Neural cell (in vitro differentiated cells): ENCODE measurements around the gene CRYBB1. TPM values are rescaled to one million over a fixed set of nuclear protein-coding genes. Genes with fewer than 3 reads are reported as not detected.

ENCODE experiments used
- H2AFZ ChIP-seq: fragments of 200-600, 300-800 bp; sonication (generic), shearing (Covaris generic); 2 replicates; pipeline ENCODE4 v1.6.0; 2014; ENCODE audit warnings: low read depth, mild to moderate bottlenecking, antibody characterized with exemption, low read length, moderate library complexity
- H3F3A ChIP-seq: fragments of 200-600 bp; shearing (Covaris generic); 2 replicates; pipeline ENCODE4 v1.6.1; 2016; ENCODE audit warnings: mild to moderate bottlenecking, moderate library complexity, mixed read lengths, antibody characterized with exemption, low read length; ENCODE audit not compliant: insufficient read depth, poor library complexity, severe bottlenecking
- H3K27ac ChIP-seq: fragments of 200-600, 300-800 bp; sonication (generic), shearing (Covaris generic); 2 replicates; pipeline ENCODE4 v1.5.1; 2014; ENCODE audit warnings: mild to moderate bottlenecking, low read length, moderate library complexity
- H3K27me3 ChIP-seq: fragments of 300-800, 200-600 bp; sonication (generic), shearing (Covaris generic); 2 replicates; pipeline ENCODE4 v1.6.0; 2014; ENCODE audit warnings: mild to moderate bottlenecking, low read depth, low read length, moderate library complexity; ENCODE audit not compliant: insufficient read depth
- H3K36me3 ChIP-seq: fragments of 300-800, 200-600 bp; sonication (generic), shearing (Covaris generic); 2 replicates; pipeline ENCODE4 v1.5.1; 2014; ENCODE audit warnings: mild to moderate bottlenecking, antibody characterized with exemption, low read length, moderate library complexity; ENCODE audit not compliant: insufficient read depth
- H3K4me2 ChIP-seq: fragments of 300-800, 200-600 bp; sonication (generic), shearing (Covaris generic); 2 replicates; pipeline ENCODE4 v1.6.0; 2014; ENCODE audit warnings: mild to moderate bottlenecking, low read length
- H3K4me3 ChIP-seq: fragments of 300-800, 200-600 bp; sonication (generic), shearing (Covaris generic); 2 replicates; pipeline ENCODE4 v1.5.1; 2014; ENCODE audit warnings: mild to moderate bottlenecking, low read length, moderate library complexity
- H3K79me2 ChIP-seq: fragments of 200-600 bp; shearing (Covaris generic); replicated peaks from 2 replicates; pipeline ENCODE4 v1.6.0; 2014; ENCODE audit warnings: mild to moderate bottlenecking, low read length, moderate library complexity; ENCODE audit not compliant: insufficient read depth
- H3K9ac ChIP-seq: fragments of 300-800, 200-600 bp; sonication (generic), shearing (Covaris generic); 2 replicates; pipeline ENCODE4 v1.6.1; 2016; ENCODE audit warnings: mild to moderate bottlenecking, low read length, mixed read lengths
- H3K9me2 ChIP-seq: fragments of 200-600 bp; shearing (Covaris generic); 2 replicates; pipeline ENCODE4 v1.6.1; 2016; ENCODE audit warnings: mild to moderate bottlenecking, low read length, mixed read lengths; ENCODE audit not compliant: insufficient read depth
- H3K9me3 ChIP-seq: fragments of 200-600, 300-800 bp; sonication (generic), shearing (Covaris generic); 2 replicates; pipeline ENCODE4 v1.6.1; 2016; ENCODE audit warnings: mild to moderate bottlenecking, mixed run types, low read length, moderate library complexity, mixed read lengths
- H4K20me1 ChIP-seq: fragments of 200-600 bp; shearing (Covaris generic); 2 replicates; pipeline ENCODE4 v1.6.1; 2016; ENCODE audit warnings: mild to moderate bottlenecking, mixed run types; ENCODE audit not compliant: insufficient read depth
- EP300 ChIP-seq: fragments of 450-650 bp; conservative IDR thresholded peaks from 2 replicates; pipeline ENCODE4 v1.6.1; 2014; ENCODE audit warnings: antibody characterized with exemption, mild to moderate bottlenecking, moderate library complexity; ENCODE audit not compliant: poor library complexity, severe bottlenecking
- EZH2 ChIP-seq: fragments of 200-600, 300-800 bp; shearing (Covaris generic), sonication (generic); IDR thresholded peaks from 2 replicates; pipeline ENCODE4 v1.6.1; 2014; ENCODE audit warnings: antibody characterized with exemption, low read length, borderline replicate concordance, mild to moderate bottlenecking; ENCODE audit not compliant: insufficient read depth, poor library complexity, severe bottlenecking
- MXI1 ChIP-seq: fragments of 450-650 bp; conservative IDR thresholded peaks from 2 replicates; pipeline ENCODE4 v1.6.1; 2014; ENCODE audit warnings: antibody characterized with exemption, mild to moderate bottlenecking; ENCODE audit not compliant: poor library complexity, severe bottlenecking
- POLR2AphosphoS5 ChIP-seq: IDR thresholded peaks from 2 replicates; pipeline ENCODE4 v1.6.1; 2012
- RAD21 ChIP-seq: fragments of 450-650 bp; conservative IDR thresholded peaks from 2 replicates; pipeline ENCODE4 v1.6.1; 2014; ENCODE audit warnings: antibody characterized with exemption, mild to moderate bottlenecking, moderate library complexity
- SMC3 ChIP-seq: fragments of 450-650 bp; conservative IDR thresholded peaks from 2 replicates; pipeline ENCODE4 v1.6.1; 2014; ENCODE audit warnings: antibody characterized with exemption, mild to moderate bottlenecking, moderate library complexity; ENCODE audit not compliant: poor library complexity
- TAF1 ChIP-seq: IDR thresholded peaks from 2 replicates; pipeline ENCODE4 v1.6.1; 2012; ENCODE audit warnings: low read depth
- polyA plus RNA-seq: library from polyadenylated mRNA; depleted of rRNA; stranded (reverse); fragments of >200 nt; gene quantifications from 2 replicates; pipeline ENCODE4 v1.2.3, GENCODE V29; 2014
- TF ChIP-seq, protein P1 (sequence below): IDR thresholded peaks from 2 replicates; pipeline ENCODE4 v1.6.1; 2012; ENCODE audit warnings: borderline replicate concordance
- TF ChIP-seq, protein P2 (sequence below): fragments of 450-650 bp; IDR thresholded peaks from 2 replicates; pipeline ENCODE4 v1.5.1; 2014; ENCODE audit warnings: antibody characterized with exemption, mild to moderate bottlenecking, moderate library complexity; ENCODE audit not compliant: poor library complexity, severe bottlenecking

Gene CRYBB1
- polyA plus RNA-seq, 1 donor from 2014 or later: not detected

DNA sequence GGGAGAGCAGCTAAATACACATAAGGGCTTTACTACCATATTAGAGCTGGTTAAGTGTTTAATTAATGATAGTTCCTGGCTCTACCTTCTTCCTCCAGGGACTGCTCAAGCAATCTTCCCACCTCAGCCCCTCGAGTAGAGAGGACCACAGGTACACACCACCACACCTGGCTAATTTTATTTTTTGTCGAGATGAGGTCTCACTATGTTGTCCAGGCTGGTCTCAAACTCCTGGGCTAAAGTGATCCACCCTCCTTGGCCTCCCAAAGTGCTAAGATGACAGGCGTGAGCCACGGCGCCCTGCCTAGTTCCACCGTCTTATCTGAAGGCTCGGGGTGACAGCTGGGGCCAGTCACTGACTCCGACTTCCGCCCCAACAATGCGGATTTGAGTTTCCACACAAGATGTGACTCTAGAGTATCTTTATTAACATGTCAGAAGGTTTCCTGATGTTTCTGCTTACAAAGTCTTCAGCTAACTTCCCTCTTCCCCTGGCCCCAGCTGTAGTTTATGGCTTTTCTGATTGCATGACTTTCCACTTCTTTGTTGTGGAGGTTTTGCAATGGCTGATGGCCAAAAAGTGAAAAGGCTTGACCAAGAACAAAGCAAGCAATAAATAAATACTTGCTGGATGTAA is 44.7 kb downstream of the CRYBB1 start:
- no peaks in the 10 kb centered on the region for H3K27me3 ChIP-seq
- H4K20me1 ChIP-seq: no peaks in the 10 kb centered on the region
- H3K9me3 ChIP-seq: no peaks in the 10 kb centered on the region
- H3K9ac ChIP-seq: no peak overlapping the region
- H3F3A ChIP-seq: no peaks in the 10 kb centered on the region
- H3K79me2 ChIP-seq: no peaks in the 10 kb centered on the region
- no peaks in the 10 kb centered on the region for H3K9me2 ChIP-seq
- H3K4me2 ChIP-seq: no peak overlapping the region
- TF ChIP-seq SMC3: no peak
- no peak for TF ChIP-seq EP300
- TF ChIP-seq MXI1: no peak
- no peak for TF ChIP-seq POLR2AphosphoS5
- TF ChIP-seq EZH2: no peak
- TF ChIP-seq, protein P1, sequence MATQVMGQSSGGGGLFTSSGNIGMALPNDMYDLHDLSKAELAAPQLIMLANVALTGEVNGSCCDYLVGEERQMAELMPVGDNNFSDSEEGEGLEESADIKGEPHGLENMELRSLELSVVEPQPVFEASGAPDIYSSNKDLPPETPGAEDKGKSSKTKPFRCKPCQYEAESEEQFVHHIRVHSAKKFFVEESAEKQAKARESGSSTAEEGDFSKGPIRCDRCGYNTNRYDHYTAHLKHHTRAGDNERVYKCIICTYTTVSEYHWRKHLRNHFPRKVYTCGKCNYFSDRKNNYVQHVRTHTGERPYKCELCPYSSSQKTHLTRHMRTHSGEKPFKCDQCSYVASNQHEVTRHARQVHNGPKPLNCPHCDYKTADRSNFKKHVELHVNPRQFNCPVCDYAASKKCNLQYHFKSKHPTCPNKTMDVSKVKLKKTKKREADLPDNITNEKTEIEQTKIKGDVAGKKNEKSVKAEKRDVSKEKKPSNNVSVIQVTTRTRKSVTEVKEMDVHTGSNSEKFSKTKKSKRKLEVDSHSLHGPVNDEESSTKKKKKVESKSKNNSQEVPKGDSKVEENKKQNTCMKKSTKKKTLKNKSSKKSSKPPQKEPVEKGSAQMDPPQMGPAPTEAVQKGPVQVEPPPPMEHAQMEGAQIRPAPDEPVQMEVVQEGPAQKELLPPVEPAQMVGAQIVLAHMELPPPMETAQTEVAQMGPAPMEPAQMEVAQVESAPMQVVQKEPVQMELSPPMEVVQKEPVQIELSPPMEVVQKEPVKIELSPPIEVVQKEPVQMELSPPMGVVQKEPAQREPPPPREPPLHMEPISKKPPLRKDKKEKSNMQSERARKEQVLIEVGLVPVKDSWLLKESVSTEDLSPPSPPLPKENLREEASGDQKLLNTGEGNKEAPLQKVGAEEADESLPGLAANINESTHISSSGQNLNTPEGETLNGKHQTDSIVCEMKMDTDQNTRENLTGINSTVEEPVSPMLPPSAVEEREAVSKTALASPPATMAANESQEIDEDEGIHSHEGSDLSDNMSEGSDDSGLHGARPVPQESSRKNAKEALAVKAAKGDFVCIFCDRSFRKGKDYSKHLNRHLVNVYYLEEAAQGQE: no peak
- no peak for TF ChIP-seq RAD21
- TF ChIP-seq TAF1: no peak
- TF ChIP-seq, protein P2, sequence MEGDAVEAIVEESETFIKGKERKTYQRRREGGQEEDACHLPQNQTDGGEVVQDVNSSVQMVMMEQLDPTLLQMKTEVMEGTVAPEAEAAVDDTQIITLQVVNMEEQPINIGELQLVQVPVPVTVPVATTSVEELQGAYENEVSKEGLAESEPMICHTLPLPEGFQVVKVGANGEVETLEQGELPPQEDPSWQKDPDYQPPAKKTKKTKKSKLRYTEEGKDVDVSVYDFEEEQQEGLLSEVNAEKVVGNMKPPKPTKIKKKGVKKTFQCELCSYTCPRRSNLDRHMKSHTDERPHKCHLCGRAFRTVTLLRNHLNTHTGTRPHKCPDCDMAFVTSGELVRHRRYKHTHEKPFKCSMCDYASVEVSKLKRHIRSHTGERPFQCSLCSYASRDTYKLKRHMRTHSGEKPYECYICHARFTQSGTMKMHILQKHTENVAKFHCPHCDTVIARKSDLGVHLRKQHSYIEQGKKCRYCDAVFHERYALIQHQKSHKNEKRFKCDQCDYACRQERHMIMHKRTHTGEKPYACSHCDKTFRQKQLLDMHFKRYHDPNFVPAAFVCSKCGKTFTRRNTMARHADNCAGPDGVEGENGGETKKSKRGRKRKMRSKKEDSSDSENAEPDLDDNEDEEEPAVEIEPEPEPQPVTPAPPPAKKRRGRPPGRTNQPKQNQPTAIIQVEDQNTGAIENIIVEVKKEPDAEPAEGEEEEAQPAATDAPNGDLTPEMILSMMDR: no peak
- no peak overlapping the region for H3K4me3 ChIP-seq
- H2AFZ ChIP-seq: no peak overlapping the region
- no peaks in the 10 kb centered on the region for H3K36me3 ChIP-seq
- no peak overlapping the region for H3K27ac ChIP-seq

DNA sequence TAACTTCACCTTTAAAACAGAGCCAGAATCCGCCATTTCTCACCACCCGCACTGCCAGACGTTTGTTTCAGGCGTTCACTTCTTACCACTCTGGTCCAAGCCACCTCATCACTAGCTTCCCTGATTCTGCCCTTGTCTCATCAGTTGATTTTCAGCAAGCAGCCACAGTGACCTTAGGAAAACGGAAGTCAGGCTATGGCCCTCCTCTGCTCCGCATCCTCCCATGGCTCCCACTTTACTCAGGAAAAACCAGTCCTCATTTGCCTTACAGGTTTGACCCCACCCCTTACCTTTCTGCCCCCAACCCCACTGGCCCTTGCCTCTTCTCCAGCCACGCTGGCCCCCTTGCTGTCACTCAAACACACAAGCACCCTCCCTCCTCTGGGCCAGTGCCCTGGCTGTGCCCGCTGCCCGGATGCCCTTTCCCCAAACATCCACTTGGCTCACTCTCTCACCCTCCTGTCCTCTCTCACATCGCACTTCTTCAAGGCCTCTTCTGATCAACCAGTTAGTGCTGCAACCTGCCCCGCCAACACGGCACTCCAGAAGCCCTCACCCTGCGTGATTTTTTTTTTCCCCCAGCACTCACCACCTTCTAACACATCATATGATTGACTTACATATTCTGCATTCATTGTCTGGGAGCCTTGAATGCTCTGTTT is 46.8 kb downstream of the CRYBB1 start:
- no peaks in the 10 kb centered on the region for H3K79me2 ChIP-seq
- no peak overlapping the region for H3K27ac ChIP-seq
- H3F3A ChIP-seq: no peaks in the 10 kb centered on the region
- TF ChIP-seq TAF1 (no peak), RAD21 (no peak), EZH2 (no peak), SMC3 (no peak), POLR2AphosphoS5 (no peak)
- TF ChIP-seq, protein P2: no peak
- no peak overlapping the region for H3K4me3 ChIP-seq
- no peaks in the 10 kb centered on the region for H3K9me2 ChIP-seq
- H3K9me3 ChIP-seq: no peaks in the 10 kb centered on the region
- no peak overlapping the region for H3K4me2 ChIP-seq
- H3K9ac ChIP-seq: no peak overlapping the region
- H3K36me3 ChIP-seq: no peaks in the 10 kb centered on the region
- no peaks in the 10 kb centered on the region for H4K20me1 ChIP-seq
- H2AFZ ChIP-seq: no peak overlapping the region
- H3K27me3 ChIP-seq: no peaks in the 10 kb centered on the region
